ENCODE data around the gene NKG7. TPM values are rescaled to one million over a fixed set of nuclear protein-coding genes. Genes with fewer than 3 reads are reported as not detected.
A peak's percentile ranks its signal among the peaks of the same experiment; 100 is the strongest.

The NKG7 gene
- total RNA-seq, 3 donors from 2014 or later (not counting 1 experiment from before 2014, with no cell fraction given): 2,907 to 3,894 (median 3,151) TPM

GRCh38 chr19:51391073-51391611, 18.7 kb upstream of the NKG7 start:
- Histone ChIP-seq H3K4me3 (ENCODE audit: low read length) (peak overlapping the region; percentile 32), H3K9me3 (ENCODE audit: control insufficient read depth, insufficient read depth, low read length) (no peaks in the 10 kb centered on the region), H3K27ac (ENCODE audit: low read length) (peak overlapping the region; percentile 77), H3K27me3 (ENCODE audit: control insufficient read depth, insufficient read depth, low read length) (no peaks in the 10 kb centered on the region), H3K36me3 (ENCODE audit: control insufficient read depth, insufficient read depth, low read length) (no peaks in the 10 kb centered on the region), H3K4me1 (ENCODE audit: control insufficient read depth, insufficient read depth, low read length) (peaks cover 85% of the 10 kb centered on the region)
- DNase-seq (no peak), ATAC-seq (no peak)
- intact Hi-C loops (cut with micrococcal nuclease): no loop called here
- no peak for TF ChIP-seq CTCF (IDR thresholded peaks at IDR 0.05)
- Mint-ChIP-seq H3K4me3 (peak overlapping the region; percentile 97), H3K9me3 (no peaks in the 10 kb centered on the region), H3K36me3 (no peaks in the 10 kb centered on the region), H3K27me3 (ENCODE audit: low read depth in 2 of 2) (no peaks in the 10 kb centered on the region), H3K4me1 (peaks cover 77 to 85% of the 10 kb centered on the region in 2 donors), H3K27ac (peak overlapping the region; percentile 96 to 98)
- 55% methylated on average over 7 of the region's 8 CpGs for WGBS (ENCODE audit: insufficient coverage)

DNA sequence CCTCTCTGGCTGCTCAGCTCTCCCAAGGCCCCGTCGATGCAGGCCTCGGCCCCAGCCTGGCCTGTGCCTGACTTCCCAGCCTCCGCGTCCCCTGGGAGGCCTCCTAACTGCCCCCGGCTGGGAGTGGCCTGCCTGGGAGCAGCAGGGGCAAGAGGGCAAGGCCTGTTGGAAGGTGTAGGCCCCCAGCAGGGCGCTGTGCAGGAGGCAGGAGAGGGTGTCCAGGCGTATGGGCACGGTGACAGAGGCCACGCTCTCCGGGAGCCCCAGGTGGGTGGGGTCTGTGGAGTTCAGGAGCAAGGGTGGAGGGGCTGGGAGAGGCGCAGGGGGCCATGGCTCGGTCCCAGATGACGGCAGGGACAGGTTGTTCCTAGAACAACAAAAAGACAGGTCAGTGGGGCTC, 16.7 kb upstream of the NKG7 start:
- H3K4me3 Mint-ChIP-seq: peak overlapping the region; percentile 97
- peaks cover 69 to 73% of the 10 kb centered on the region in 2 donors for H3K4me1 Mint-ChIP-seq
- peak overlapping the region; percentile 86 for H3K27ac ChIP-seq (ENCODE audit: low read length)

GRCh38 chr19:51387924-51388389, 15.5 kb upstream of the NKG7 start, which contains the start of gene LIM2:
TSS of gene LIM2 (minus strand) at chr19:51387974. CDS start at chr19:51387443, 531 bp downstream.
- intact Hi-C loops (cut with micrococcal nuclease): loop anchor here (1.0 kb wide), 1 partner anchor 15 kb away; no protein-coding TSS in a partner anchor
- no peak for TF ChIP-seq CTCF (IDR thresholded peaks at IDR 0.05)
- peaks cover 62 to 75% of the 10 kb centered on the region in 2 donors for H3K4me1 Mint-ChIP-seq
- H3K4me3 ChIP-seq (ENCODE audit: low read length): peak within 1 kb of the TSS; percentile 84
- H3K4me1 ChIP-seq (ENCODE audit: control insufficient read depth, insufficient read depth, low read length): peaks cover 67% of the 10 kb centered on the region
- DNase-seq (no peak), ATAC-seq (peak in 1 of 3 donors; percentile 13)
- 63% methylated on average over 15 of the region's 15 CpGs for WGBS (ENCODE audit: insufficient coverage)
- H3K36me3 Mint-ChIP-seq: no peaks in the 10 kb centered on the region
- peak within 1 kb of the TSS; percentile 86 for H3K27ac ChIP-seq (ENCODE audit: low read length)
- H3K9me3 Mint-ChIP-seq: no peaks in the 10 kb centered on the region
- H3K27me3 ChIP-seq (ENCODE audit: control insufficient read depth, insufficient read depth, low read length): no peaks in the 10 kb centered on the region
- H3K27me3 Mint-ChIP-seq (ENCODE audit: low read depth in 2 of 2): no peaks in the 10 kb centered on the region
- no peaks in the 10 kb centered on the region for H3K9me3 ChIP-seq (ENCODE audit: control insufficient read depth, insufficient read depth, low read length)
- H3K4me3 Mint-ChIP-seq: peak within 1 kb of the TSS; percentile 97
- no peaks in the 10 kb centered on the region for H3K36me3 ChIP-seq (ENCODE audit: control insufficient read depth, insufficient read depth, low read length)
- peak within 1 kb of the TSS; percentile 96 to 98 for H3K27ac Mint-ChIP-seq

More for the DNA sequence above, 16.7 kb upstream of the NKG7 start:
- H3K27ac Mint-ChIP-seq: peak overlapping the region; percentile 96 to 98
- peak overlapping the region; percentile 84 for H3K4me3 ChIP-seq (ENCODE audit: low read length)
- no peaks in the 10 kb centered on the region for H3K36me3 ChIP-seq (ENCODE audit: control insufficient read depth, insufficient read depth, low read length)
- WGBS (ENCODE audit: insufficient coverage): 71% methylated on average over 14 of the region's 14 CpGs
- DNase-seq (no peak), ATAC-seq (no peak)
- H3K36me3 Mint-ChIP-seq: no peaks in the 10 kb centered on the region
- TF ChIP-seq CTCF (IDR thresholded peaks at IDR 0.05): no peak
- H3K27me3 Mint-ChIP-seq (ENCODE audit: low read depth in 2 of 2): no peaks in the 10 kb centered on the region
- intact Hi-C loops (cut with micrococcal nuclease): no loop called here
- no peaks in the 10 kb centered on the region for H3K9me3 ChIP-seq (ENCODE audit: control insufficient read depth, insufficient read depth, low read length)
- no peaks in the 10 kb centered on the region for H3K9me3 Mint-ChIP-seq
- H3K27me3 ChIP-seq (ENCODE audit: control insufficient read depth, insufficient read depth, low read length): no peaks in the 10 kb centered on the region
- peaks cover 74% of the 10 kb centered on the region for H3K4me1 ChIP-seq (ENCODE audit: control insufficient read depth, insufficient read depth, low read length)
